Smooth muscle cell of the umbilical artery (primary cell): ENCODE results near the gene TMPRSS11B. TPM values are rescaled to one million over a fixed set of nuclear protein-coding genes. Genes with fewer than 3 reads are reported as not detected.

Experiments used
- total RNA-seq: library from RNA; depleted of rRNA; stranded (reverse); fragments of >200 nt; gene quantifications from 2 replicates; pipeline ENCODE4 v1.2.3, GENCODE V29; 2014

Gene TMPRSS11B, protein sequence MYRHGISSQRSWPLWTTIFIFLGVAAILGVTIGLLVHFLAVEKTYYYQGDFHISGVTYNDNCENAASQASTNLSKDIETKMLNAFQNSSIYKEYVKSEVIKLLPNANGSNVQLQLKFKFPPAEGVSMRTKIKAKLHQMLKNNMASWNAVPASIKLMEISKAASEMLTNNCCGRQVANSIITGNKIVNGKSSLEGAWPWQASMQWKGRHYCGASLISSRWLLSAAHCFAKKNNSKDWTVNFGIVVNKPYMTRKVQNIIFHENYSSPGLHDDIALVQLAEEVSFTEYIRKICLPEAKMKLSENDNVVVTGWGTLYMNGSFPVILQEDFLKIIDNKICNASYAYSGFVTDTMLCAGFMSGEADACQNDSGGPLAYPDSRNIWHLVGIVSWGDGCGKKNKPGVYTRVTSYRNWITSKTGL
- not detected in 2 replicates for total RNA-seq

DNA sequence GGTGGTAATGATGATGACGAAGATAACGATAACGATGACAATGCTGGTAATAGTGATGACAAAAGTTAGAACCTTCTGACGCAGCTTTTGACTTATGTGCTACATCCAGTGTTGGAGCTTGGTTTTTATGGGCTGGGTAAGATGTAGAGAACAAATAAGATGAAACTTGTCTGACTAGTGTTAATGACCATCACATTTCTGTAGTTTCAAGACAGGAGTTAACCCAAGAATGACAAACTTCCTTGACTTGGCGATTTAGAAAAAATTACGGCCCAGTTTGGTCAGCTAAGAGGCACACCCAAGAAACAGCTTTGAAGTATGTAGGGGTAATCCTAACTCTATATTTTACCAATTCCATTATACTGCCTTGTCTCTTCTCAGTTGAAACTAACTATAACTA, at the start of gene TMPRSS11B:
TMPRSS11B (minus strand) TSS at position 101 of the 400 bp plus-strand sequence. CDS start 136 bp downstream, outside the sequence.

Other genes starting within 250 kb of the TMPRSS11B start
- gene TMPRSS11F, start 115.8 kb downstream of the TMPRSS11B start, total RNA-seq = not detected in 2 replicates
- 23.2 and 38.3 TPM in 2 replicates for gene YTHDC1, start 104.4 kb upstream of the TMPRSS11B start, total RNA-seq
- under 0.01 and 0.05 TPM in 2 replicates for gene TMPRSS11E, start 201.8 kb upstream of the TMPRSS11B start, total RNA-seq